Stimulated activated naive CD8-positive, alpha-beta T cell treated with anti-CD3 and anti-CD28 coated beads, Interleukin-15, Interleukin-2, amounts not matched to agents 100 U/mL and 50 U/mL, for 24 hours (primary cell): ENCODE results near the gene TRIP11.

ENCODE experiments used
- ATAC-seq: fragments of 150-1000 bp; cut with Tn5 transposase; one replicate; pipeline ENCODE4 v1.10.0; 2021
- DNase-seq: peaks from one replicate; pipeline ENCODE4 v3.0.0; 2021

TRIP11 gene

DNA sequence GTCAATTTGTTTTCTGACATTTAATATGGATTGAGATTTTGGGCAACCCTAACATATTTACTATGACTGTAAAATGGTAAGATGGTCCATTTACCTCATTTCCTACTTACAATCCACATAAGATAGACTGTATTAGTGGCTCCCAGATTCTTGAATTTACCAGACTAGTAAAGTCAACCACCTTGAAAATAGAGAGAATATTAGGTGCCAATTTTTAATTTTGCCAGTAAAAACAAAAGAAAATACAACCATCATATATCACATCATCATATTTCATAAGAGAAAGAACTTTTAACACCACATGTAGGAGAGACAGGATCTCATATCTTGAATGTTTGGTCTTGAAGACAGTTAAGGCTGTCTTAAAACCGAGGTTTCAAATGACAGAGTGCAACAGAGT is 84.7 kb downstream of the TRIP11 start:
- DNase-seq (no peak), ATAC-seq (no peak)

DNA sequence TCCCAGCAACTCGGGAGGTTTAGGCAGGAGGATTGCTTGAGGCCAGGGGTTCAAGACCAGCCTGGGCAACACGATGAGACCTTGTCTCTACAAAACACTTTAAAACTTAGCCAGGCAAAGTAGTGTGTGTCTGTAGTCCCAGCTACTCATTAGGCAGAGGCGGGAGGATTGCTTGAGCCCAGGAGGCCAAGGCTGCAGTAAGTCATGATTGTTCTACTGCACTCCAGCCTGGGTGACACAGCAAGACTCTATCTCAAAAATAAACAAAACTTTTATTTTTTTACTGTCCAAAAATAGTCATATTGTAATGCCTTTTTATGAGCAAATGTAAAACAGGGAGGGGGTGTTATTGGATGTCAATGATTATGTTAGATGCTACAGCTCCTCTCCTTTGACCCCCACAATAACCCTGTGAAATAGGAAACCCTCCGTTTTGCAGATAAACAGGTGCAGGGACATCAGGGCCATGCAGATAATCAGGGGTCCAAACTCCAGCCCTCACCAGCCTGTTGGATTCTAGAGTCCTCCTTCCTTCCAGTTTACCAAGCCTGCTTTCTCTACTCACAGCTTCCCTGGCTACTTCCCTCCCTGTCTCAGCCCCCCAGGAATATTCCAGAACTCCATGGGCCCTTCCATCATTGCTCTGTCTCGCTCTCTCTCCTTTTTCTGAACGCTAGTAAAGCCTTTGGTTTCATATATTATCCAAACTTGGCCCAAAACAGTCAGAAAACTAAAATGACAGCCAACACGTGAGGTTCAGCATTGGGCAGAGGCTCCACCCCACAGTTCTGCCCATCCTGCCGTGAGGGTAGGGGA is 86.5 kb downstream of the TRIP11 start:
- ATAC-seq (no peak), DNase-seq (no peak)

DNA sequence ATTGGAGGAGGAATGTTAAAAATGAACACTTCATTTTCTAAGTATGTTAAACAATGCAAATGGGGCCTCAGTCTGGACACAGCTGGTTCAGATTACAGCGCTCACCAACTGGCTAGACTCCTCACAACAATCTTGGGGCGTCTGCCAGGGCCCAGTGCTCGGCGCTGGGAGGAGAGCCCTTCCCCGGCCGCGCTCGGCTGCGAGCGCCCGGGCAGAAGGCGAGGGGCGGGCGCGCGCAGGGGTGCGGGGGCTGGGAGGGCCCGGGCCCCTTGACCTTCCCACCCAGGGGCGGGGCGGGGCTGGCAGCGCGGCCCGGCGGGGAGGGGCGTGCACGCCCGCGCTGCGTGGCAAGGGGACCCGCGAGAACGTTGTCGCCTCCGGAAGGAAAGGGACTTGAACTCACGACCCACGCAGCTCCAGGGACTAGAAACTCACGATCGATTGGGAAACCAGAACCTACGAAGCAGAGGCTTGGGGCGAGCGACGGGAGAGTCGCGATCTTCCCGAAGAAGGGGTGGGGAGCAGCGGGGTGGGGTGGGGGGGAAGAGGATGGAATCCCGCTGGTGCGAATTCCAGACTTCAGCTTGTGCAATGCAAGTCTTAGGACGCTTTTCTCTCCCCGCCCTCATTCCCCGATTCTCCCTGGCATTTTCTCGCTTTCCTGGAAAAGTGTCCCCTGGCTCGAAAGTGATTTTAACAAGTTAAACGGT is 92.2 kb downstream of the TRIP11 start, which contains the start of gene FBLN5:
Gene FBLN5 (minus strand): TSS at position 220 of the 710 bp plus-strand sequence. CDS start 465 bp downstream, outside the sequence.
- ATAC-seq (peak; percentile 66), DNase-seq (peak; percentile 55)

DNA sequence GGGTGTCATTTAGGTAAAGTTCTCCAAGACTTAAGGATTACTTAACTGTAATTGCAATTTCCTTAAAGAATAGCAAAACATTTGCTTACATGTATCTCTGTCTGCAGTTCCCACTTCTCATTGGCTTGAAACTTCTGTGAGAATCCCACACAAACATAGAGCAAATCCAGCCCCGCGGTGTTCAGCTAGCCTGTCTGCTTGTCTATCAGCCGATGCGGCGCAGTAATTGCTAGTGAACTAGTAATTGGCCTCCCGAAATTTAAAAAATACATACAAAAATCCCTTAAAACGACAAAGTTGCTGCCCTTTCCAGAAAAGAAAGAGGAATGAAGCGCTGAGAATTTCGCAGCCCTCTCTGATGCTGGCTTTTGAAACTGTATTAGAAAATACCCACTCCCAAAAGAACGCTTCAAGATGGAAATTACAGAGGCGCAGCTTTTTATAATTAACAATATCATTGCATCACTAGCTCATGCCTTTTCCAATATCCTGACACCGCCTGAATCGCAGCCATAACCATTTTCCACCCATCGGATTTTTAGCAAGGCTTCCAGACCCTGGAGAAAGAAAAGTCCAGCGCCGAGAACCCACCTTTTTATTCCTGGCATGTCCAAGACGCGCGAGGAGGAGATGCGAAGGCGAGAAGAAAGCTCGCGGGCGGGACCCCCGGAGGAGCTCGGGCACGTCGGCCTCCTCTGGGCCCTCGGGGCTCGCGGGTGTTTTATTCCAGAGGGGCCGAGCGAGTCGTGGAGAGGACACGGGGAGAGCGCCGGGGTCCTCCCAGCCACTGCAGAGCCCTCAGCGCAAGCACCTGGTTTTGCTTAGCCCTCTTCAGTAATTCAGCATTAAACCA is 93.0 kb downstream of the TRIP11 start:
- DNase-seq: peak; percentile 11

DNA sequence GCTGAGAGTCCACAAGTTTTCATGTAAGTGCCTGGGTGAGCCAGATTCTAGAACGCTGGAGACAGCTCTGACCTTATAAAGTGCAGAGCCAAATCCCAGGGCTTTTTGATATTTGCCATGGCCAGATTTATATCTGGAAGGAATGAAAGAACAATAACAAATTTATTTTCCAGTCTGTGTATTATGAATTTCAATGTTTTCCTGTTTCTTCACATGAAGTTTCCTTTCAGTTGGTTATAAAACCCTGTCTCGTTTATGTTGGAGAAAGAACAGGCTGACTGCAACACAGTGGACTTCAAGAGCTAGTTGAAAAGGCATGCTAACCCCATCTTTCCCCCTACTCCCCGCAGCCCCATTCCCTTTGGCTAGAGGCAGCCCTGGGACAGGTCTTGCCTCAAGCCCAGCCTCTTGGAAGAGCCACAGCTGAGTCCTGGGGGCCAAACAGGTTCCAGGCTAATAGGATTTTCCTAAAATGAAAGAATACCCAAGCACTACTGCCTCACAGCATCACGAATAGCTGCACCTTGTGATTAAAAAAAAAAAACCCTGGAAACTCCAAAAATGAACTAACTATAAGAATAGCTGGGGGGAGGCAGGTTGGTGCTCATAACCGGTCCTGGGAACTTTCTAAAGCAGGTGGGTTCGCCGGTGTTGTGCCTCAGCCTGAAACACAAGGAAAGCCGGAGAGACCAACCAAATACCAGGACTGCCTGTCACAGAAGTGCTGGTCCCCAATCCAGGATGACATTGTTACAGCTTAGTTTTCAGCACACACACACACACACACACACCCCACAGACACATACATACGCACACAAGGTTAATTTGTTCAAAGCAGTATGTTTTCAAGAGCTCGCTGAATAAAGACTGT is 93.9 kb downstream of the TRIP11 start:
- DNase-seq (no peak), ATAC-seq (no peak)

More for the DNA sequence above, 93.0 kb downstream of the TRIP11 start:
- ATAC-seq: peak; percentile 8

DNA sequence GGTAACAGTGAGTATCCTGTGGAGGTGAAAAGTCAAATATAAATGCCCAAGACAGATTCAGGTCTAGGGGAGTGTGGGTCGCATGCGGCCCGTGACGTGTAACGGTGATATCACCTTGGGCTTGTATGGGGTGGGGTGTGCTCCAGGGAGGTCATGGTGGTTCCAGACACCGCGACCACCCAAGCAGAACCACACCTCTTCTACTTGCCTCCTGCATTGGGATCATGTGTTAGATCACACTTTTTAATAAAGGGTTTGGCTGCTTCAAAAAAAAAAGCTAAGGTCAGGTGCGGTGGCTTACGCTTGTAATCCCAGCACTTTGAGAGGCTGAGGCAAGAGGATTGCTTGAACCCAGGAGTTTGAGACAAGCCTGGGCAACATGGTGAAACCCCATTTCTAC is 96.9 kb downstream of the TRIP11 start:
- DNase-seq (no peak), ATAC-seq (no peak)

DNA sequence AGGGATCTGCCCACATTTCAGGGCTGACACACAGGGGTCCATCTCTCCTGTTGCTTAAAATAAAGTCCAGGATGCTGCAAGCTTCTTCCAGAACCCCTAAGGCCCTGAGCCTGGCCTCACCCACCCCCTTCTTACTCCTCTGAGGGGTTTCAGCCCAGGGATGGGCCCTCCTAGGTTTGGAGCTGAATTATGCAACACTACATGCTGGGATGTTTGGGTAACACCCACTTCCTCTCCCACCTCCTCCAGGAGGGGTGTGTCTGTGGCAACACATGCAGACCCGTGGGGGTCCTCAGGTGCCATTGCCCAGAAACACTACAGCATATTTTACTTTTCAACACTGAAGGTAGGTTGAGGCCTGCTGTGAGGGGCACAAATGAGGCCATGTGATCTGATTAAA is 97.7 kb downstream of the TRIP11 start:
- ATAC-seq (no peak), DNase-seq (no peak)

DNA sequence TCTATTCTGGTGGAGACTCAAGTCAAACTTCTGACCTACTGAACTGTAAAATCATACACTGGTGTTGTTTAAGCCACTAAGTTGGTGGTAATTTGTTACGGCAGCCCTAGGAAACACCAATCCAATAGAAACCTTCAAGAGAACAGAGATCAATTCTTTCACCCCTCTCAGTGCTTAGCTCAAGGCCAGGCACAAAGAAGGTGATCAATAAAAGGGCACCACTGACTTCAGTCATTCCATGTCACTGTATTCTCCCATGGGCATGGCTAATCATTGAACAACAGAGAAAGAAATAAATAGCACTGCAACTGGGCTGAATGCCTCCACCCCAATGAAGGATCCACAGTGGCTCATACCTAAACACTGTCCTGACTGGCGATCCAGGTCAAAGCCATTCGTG is 99.7 kb downstream of the TRIP11 start:
- ATAC-seq (no peak), DNase-seq (no peak)

DNA sequence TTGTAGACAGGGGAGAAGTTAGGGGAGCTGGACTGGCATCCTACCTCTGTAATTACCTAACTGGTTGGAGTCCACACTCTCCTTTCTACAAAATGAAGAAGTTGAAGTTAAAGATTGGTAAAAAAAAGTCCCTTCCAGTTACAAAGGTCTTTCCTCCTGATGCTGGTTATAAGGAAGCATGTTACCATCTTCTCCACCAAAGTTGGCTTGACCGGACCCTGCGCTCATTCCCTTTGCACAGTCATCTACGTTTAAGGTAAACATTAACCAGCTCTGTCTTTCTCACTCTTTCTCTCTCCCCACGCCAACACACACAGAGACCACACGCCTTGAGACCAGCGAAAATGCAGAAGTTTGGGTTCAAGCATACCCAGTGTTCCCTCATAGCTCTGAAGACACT is 104.3 kb downstream of the TRIP11 start:
- DNase-seq (no peak), ATAC-seq (no peak)

- no peak for DNase-seq
- ATAC-seq: no peak
Observed at GRCh38 chr14:91934554-91935285, 105.1 kb downstream of the TRIP11 start.

- no peak for ATAC-seq
Observed at GRCh38 chr14:91931478-91932088, 108.3 kb downstream of the TRIP11 start.

DNA sequence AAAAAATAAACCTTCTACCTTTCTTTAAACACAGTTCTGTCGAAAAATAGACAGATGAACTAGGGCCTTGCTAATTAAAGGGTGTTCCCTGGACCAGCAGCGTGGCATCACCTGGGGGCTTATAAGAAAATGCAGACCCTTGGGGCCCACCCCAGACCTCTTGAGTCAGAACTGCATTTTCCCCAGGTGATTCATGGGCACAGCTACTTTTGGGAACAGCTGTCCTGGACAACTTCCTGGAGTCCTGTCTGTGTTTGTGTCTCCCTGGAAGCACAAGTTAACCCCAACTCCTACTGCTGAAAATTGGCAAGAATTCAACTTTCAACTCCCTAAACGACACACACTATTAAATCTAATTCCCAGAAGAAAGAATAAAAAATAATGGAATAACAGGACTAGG is 110.2 kb downstream of the TRIP11 start:
- no peak for DNase-seq
- ATAC-seq: no peak

More at GRCh38 chr14:91931478-91932088, 108.3 kb downstream of the TRIP11 start:
- no peak for DNase-seq

GRCh38 chr14:91927800-91928199 is 112.1 kb downstream of the TRIP11 start:
- DNase-seq: no peak
- ATAC-seq: no peak

GRCh38 chr14:91927191-91927590 is 112.7 kb downstream of the TRIP11 start:
- ATAC-seq: no peak
- no peak for DNase-seq

DNA sequence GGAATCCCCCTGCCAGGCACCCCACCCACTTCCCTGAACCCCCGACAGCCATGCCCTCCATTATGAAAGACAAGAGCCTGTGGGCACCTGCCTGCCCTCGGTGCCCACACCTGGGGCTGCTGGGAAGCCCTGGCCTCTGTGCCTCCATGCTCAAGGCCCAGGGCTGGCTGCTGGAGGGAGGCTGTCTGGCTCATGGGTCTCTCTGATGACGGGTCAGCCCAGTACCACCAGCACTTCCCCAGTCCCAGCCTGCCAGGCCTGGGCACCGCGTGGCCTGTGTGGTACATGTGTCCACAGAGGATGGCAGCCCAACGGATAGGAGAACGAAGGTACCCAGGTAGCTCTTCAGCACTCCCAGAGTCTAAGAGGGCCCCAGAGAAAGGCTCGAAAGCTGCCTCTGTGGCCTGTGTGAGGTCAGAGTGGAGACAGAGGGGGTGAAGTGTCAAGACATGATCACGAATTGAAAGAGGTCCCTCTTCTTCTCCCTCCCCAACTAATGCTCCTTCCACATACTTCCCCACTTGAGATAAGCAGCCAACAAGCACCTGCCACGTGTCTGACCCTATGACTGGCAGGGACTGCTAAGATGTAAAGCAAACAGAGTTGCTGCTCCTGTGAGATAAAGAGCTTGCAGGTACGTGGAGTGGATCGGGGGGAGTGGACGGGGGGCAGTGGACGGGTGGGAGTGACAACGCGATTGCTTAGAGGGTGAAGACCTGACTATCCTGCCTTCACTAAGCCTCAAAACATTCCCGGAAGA is 113.5 kb downstream of the TRIP11 start:
- DNase-seq: no peak
- ATAC-seq: no peak

DNA sequence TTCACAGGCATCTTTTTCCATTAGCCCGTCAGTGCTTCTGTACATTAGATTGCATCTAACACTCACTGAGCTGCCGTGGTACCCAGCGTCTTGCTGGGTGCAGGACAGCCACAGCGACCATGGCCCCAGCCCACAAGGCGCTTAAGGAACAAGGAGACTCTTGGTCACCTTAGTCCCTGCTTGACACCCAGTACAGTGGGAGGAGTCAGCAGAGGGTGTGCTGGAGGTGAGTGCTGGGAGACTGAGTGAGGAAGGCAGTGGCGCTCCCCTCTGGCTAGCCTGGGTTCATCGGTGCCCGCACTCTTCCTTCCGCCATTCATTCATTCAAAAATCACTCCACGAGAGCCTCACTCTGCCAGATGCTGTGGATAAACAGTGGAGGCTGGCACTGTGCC is 114.1 kb downstream of the TRIP11 start:
- DNase-seq (no peak), ATAC-seq (no peak)

- DNase-seq (no peak), ATAC-seq (no peak)
Observed at GRCh38 chr14:91925001-91925726, 114.7 kb downstream of the TRIP11 start.

- DNase-seq (no peak), ATAC-seq (no peak)
Observed at GRCh38 chr14:91920526-91920925, 119.3 kb downstream of the TRIP11 start.

DNA sequence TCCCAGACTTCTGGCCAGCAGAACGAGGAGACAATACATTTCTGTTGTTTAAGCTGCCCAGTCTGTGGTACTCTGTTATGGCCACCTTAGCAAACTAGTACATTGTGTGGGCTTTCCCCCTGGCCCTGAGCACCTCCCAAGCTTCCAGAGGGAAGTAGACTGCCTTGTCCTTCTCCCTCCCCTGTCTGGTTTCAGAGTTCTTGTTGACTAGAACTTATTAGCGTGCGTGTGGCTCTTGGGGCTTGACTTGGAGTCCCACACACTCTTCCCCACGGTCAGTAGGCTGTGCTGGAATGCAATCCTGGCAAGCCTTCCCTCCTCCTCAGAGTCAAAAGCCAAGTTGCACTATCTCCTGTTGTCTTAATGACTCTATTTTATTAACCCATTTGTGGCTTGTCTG is 120.0 kb downstream of the TRIP11 start:
- DNase-seq (no peak), ATAC-seq (no peak)
